ENCODE data around the gene STEAP3. TPM values are rescaled to one million over a fixed set of nuclear protein-coding genes. Genes with fewer than 3 reads are reported as not detected.

Gene STEAP3
- total RNA-seq, 1 experiment from 2014 or later, result 32.3 TPM

DNA sequence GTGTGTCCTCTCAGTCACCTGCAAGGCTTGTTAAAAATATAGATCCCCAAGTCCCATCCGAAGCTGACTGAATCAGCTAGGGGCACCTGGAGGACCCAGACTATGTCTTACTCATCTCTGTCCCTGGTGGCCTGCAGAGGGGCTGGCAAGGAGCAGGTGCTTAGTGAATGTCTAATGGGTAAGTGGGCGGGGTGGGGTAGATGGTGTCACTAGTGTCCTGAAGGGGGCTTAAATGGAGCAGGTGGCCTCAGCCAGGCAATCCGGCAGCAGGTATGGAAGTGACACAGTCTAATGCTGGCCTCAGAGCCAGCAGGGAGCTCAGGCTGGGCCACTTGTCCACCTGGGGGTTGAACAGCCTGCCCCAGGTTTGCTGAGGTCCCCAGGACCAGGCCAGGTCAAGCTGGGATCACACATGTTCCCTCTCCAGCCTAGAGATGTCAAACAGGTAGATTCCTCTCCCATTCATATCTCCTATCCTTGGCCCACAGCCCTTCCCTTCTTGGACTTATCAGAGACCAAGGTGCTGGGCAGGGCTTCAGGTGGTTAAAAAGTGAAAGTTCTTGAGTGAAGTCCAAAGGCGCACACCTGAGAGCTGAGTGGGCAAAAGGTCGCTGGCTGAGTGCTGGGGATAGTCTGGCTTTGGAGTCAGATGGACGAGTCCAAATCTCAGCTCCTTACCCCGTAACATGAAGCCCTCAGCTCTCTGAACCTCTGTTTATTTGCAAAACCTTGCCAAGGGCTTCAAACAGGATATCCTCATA lies 1.7 kb downstream of the STEAP3 start:
- BruUV-seq (replicated peaks), result no TSS peak
- intact Hi-C loops (cut with micrococcal nuclease), result no loop called here
- CTCF ChIA-PET, result interaction anchor here (1.0 to 1.2 kb wide), 3 partner anchors 16 to 251 kb away, joined by 3 read pairs; no protein-coding TSS in a partner anchor

More for the DNA sequence above, 1.7 kb downstream of the STEAP3 start:
- POLR2A ChIA-PET, result interaction anchor here (0.7 kb wide), 1 partner anchor 19 kb away, joined by 3 read pairs; no protein-coding TSS in a partner anchor
- H3K79me2 ChIP-seq (ENCODE audit: insufficient read depth, low read length), result peaks cover 44% of the 10 kb centered on the region
- H2AFZ ChIP-seq (ENCODE audit: low read depth, low read length, poor library complexity, severe bottlenecking), result no peak overlapping the region
- H3K36me3 ChIP-seq (ENCODE audit: control insufficient read depth in 1 of 2, insufficient read depth in 2 of 2, low read length in 2 of 2), result no peaks in the 10 kb centered on the region; a peak in 1 of 4 replicates
- TF ChIP-seq, protein P1, sequence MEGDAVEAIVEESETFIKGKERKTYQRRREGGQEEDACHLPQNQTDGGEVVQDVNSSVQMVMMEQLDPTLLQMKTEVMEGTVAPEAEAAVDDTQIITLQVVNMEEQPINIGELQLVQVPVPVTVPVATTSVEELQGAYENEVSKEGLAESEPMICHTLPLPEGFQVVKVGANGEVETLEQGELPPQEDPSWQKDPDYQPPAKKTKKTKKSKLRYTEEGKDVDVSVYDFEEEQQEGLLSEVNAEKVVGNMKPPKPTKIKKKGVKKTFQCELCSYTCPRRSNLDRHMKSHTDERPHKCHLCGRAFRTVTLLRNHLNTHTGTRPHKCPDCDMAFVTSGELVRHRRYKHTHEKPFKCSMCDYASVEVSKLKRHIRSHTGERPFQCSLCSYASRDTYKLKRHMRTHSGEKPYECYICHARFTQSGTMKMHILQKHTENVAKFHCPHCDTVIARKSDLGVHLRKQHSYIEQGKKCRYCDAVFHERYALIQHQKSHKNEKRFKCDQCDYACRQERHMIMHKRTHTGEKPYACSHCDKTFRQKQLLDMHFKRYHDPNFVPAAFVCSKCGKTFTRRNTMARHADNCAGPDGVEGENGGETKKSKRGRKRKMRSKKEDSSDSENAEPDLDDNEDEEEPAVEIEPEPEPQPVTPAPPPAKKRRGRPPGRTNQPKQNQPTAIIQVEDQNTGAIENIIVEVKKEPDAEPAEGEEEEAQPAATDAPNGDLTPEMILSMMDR (IDR thresholded peaks at IDR 0.05 in 2 of 3, conservative IDR thresholded peaks at IDR 0.05 in 1 of 3; ENCODE audit: borderline replicate concordance in 1 of 3, insufficient read depth in 1 of 3, low read depth in 2 of 3, low read length in 2 of 3), result peak in 1 of 3 experiments; percentile 54; a peak in 3 of 6 replicates
- TF ChIP-seq POLR2A (IDR thresholded peaks at IDR 0.05; ENCODE audit: borderline replicate concordance, extremely low read depth, insufficient read depth, insufficient read length) (no peak), EZH2 (IDR thresholded peaks at IDR 0.05) (no peak)
- no peaks in the 10 kb centered on the region for H3K9me2 ChIP-seq (ENCODE audit: insufficient read depth)
- RAD21 ChIA-PET (ENCODE audit: low non-redundant PET in 1 of 2, low total read pairs in 2 of 2, uncharacterized antibody in 2 of 2, unreplicated experiment in 2 of 2), result interaction anchor here in 1 of 2 experiments (1.6 kb wide), 1 partner anchor 66 kb away, joined by 4 read pairs; no protein-coding TSS in a partner anchor
- ATAC-seq, result peak; percentile 44
- DNase-seq (ENCODE audit: low read depth, low spot score), result no peak
- no peaks in the 10 kb centered on the region for H3K9me3 ChIP-seq (ENCODE audit: control insufficient read depth in 1 of 2, insufficient read depth in 1 of 2, low read depth in 1 of 2, low read length in 2 of 2)
- H3K4me3 ChIP-seq (replicated peaks in 1 of 2; ENCODE audit: low read depth in 1 of 2, low read length in 2 of 2), result peak overlapping the region; percentile 86 to 93
- H3K4me1 ChIP-seq (ENCODE audit: control insufficient read depth in 1 of 2, insufficient read depth in 2 of 2, low read length in 2 of 2), result peaks cover 16 to 21% of the 10 kb centered on the region in 2 experiments; a peak in 3 of 4 replicates
- H4K20me1 ChIP-seq (ENCODE audit: insufficient read depth), result no peaks in the 10 kb centered on the region; the same call in 1 of the 2 replicates
- H3K4me2 ChIP-seq (ENCODE audit: low read length), result peak overlapping the region; percentile 94
- H3K27me3 ChIP-seq (ENCODE audit: insufficient read depth, low read length), result no peaks in the 10 kb centered on the region
- peak overlapping the region; percentile 86 for H3K9ac ChIP-seq (ENCODE audit: low read length)
- H3K27ac ChIP-seq (ENCODE audit: low read depth, low read length), result no peak overlapping the region

All from HCT116 (cell line).